Gastrocnemius medialis (tissue), 4 donors: ENCODE measurements around the gene NUTM2F.
"Not testable (repeated sequence)": the region's sequence is repeated elsewhere in the genome, so short reads cannot be mapped to it uniquely, and the experiment has no call there.

Experiments used
- CTCF ChIP-seq, 5 experiments: fragments of 450-650 bp in 3 of 5; fragments of 200-600 bp in 2 of 5; sonication (generic) in 2 of 5; IDR thresholded peaks in 4 of 5; conservative IDR thresholded peaks in 1 of 5; 1 replicate in 4 of 5; 2 replicates in 1 of 5; pipeline ENCODE4 v1.5.1; 2016 to 2019; ENCODE audit warnings: antibody characterized with exemption in 5 of 5, mild to moderate bottlenecking in 3 of 5, moderate library complexity in 3 of 5
- POLR2A ChIP-seq, 2 donors: fragments of 450-650 bp; IDR thresholded peaks; one replicate each; pipeline ENCODE4 v1.6.1; 2017; ENCODE audit warnings: antibody characterized with exemption in 2 of 2, mild to moderate bottlenecking in 2 of 2, moderate library complexity in 2 of 2

- not testable (repeated sequence) for TF ChIP-seq POLR2A (IDR thresholded peaks at IDR 0.05); CTCF (IDR thresholded peaks at IDR 0.05 in 4 of 5, conservative IDR thresholded peaks at IDR 0.05 in 1 of 5)
Observed at GRCh38 chr9:94373779-94374175, 45.3 kb upstream of the NUTM2F start.
